ENCODE data around the gene RAG1. TPM values are rescaled to one million over a fixed set of nuclear protein-coding genes. Genes with fewer than 3 reads are reported as not detected.

Gene RAG1
- total RNA-seq = 0.37 and 0.55 TPM in 2 replicates

GRCh38 chr11:36567694-36568093 lies at the start of gene RAG1:
TSS of gene RAG1 (plus strand) at chr11:36568007. CDS start at chr11:36573305, 5,298 bp downstream.

DNA sequence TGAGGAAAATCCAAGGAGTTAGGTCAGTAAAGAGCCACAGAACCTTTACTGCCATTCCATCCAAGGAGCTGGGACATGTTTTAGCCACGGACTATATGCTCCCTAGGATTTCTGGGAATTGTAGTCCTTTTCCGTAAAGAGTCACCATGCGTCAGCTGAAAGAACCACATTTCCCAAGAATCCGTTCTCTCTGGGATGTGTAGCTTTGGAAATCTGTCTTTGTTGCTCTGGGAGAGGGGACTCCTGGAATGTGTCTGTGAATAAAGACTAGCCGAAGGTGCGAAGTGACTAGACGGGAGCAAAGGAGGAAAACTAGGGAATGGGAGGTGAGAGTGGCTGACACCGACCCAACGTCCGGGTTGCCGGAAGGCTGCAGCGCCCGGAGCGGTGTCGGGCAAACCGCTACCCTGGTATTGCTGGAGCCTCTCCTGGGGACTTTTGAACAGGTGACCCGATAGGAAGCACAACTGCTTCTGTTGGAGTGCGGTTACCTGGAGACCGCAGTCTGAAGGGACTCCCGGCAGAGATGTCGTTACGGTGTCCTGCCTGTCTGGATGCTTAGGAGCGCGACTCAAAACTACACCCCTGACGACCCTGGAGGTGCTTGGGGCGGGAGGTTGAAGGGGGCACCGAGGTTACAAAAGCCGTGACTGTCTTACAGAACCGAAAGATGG lies 26.6 kb downstream of the RAG1 start, which contains the start of gene IFTAP:
Gene IFTAP, plus strand, starts transcription at position 187 of the 674 bp plus-strand sequence. CDS start 15,602 bp downstream, outside the sequence.

DNA sequence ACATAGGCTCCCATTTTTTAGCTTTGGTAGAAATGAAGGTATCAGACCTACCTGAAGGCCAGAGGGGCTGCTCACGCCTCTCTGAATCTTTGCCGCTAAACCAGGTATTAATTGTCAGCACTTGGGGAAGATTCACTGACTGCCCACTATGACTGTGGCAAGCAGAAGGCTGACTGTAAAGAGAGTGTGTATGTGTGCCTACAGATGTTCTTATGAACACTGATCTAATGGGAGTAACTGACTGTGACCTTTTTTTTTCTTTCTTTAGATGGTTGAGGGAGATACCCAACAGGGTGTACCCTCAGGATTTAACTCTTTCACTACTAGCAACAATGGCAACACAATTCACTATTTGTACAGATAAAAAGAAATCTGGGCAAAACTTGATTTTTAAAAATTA lies 30.2 kb downstream of the RAG1 start, which contains the start of gene RAG2:
Gene RAG2, minus strand, starts transcription at position 186 of the 400 bp plus-strand sequence. CDS start 4,068 bp downstream, outside the sequence.

Other genes with a start within 250 kb of the RAG1 start
- 7.6 and 8.2 TPM in 2 replicates for gene TRAF6, start 57.7 kb upstream of the RAG1 start, total RNA-seq
- 26.9 and 32.9 TPM in 2 replicates for gene IFTAP, start 26.5 kb downstream of the RAG1 start, total RNA-seq
- gene RAG2, start 30.2 kb downstream of the RAG1 start, total RNA-seq = not detected in 2 replicates

All from uterine smooth muscle cell (primary cell).